ENCODE data around the gene CCDC116.
"Not testable (repeated sequence)": the region's sequence is repeated elsewhere in the genome, so short reads cannot be mapped to it uniquely, and the experiment has no call there.

- TF ChIP-seq PPARA (CRISPR knock-in tag; IDR thresholded peaks at IDR 0.05; ENCODE audit: borderline replicate concordance); BACH2 (CRISPR knock-in tag; IDR thresholded peaks at IDR 0.05; ENCODE audit: borderline replicate concordance); CREB5 (CRISPR knock-in tag; IDR thresholded peaks at IDR 0.05; ENCODE audit: low read depth); ESRRG (CRISPR knock-in tag; IDR thresholded peaks at IDR 0.05); PATZ1 (CRISPR knock-in tag; IDR thresholded peaks at IDR 0.05; ENCODE audit: borderline replicate concordance); ZFP30 (CRISPR knock-in tag; IDR thresholded peaks at IDR 0.05); ZFP3 (CRISPR knock-in tag; IDR thresholded peaks at IDR 0.05); RARB (CRISPR knock-in tag; IDR thresholded peaks at IDR 0.05); CSDC2 (CRISPR knock-in tag; IDR thresholded peaks at IDR 0.05); ZNF565 (CRISPR knock-in tag; conservative IDR thresholded peaks at IDR 0.05; ENCODE audit: low read depth); POU6F1 (CRISPR knock-in tag; IDR thresholded peaks at IDR 0.05; ENCODE audit: borderline replicate concordance, low read depth); ZC3H10 (CRISPR knock-in tag; IDR thresholded peaks at IDR 0.05); ISL1 (CRISPR knock-in tag; IDR thresholded peaks at IDR 0.05); GLIS3 (CRISPR knock-in tag; IDR thresholded peaks at IDR 0.05): not testable (repeated sequence)
Observed at GRCh38 chr22:21596356-21597135, 36.0 kb upstream of the CCDC116 start.
